Activated CD8-positive, alpha-beta memory T cell treated with anti-CD3 and anti-CD28 coated beads, Interleukin-2, amount 50 U/mL, for 48 hours (primary cell): Measurements from ENCODE around the gene LY6G6D.

Experiments
- DNase-seq: peaks from one replicate; pipeline ENCODE4 v3.0.0-alpha.2; 2020

Gene LY6G6D

GRCh38 chr6:31721351-31722020 lies 6.3 kb downstream of the LY6G6D start, which contains the start of gene LY6G6C:
LY6G6C (minus strand) TSS chr6:31721746; CDS start chr6:31721679, 67 bp downstream.
- no peak for DNase-seq

- DNase-seq, result no peak
Measured at GRCh38 chr6:31722173-31722572, 7.0 kb downstream of the LY6G6D start.

GRCh38 chr6:31723245-31723979 lies 8.3 kb downstream of the LY6G6D start, which contains the start of gene MPIG6B:
MPIG6B (plus strand) TSS chr6:31723373; CDS start chr6:31723384, 11 bp downstream.
- DNase-seq, result no peak

- DNase-seq, result no peak
Measured at GRCh38 chr6:31723980-31724691, 9.0 kb downstream of the LY6G6D start.

- DNase-seq, result no peak
Measured at GRCh38 chr6:31725502-31726350, 10.6 kb downstream of the LY6G6D start.

GRCh38 chr6:31727034-31727716 lies 12.0 kb downstream of the LY6G6D start:
- no peak for DNase-seq

- DNase-seq, result no peak
Measured at GRCh38 chr6:31727717-31728671, 12.8 kb downstream of the LY6G6D start.

GRCh38 chr6:31728767-31729514 lies 13.8 kb downstream of the LY6G6D start, which contains the start of gene DDAH2:
DDAH2 (minus strand) TSS chr6:31729299; CDS start chr6:31729161, 138 bp downstream.
- DNase-seq, result no peak

- peak; percentile 88 for DNase-seq
Measured at GRCh38 chr6:31729515-31729978, 14.4 kb downstream of the LY6G6D start.

GRCh38 chr6:31729979-31730630 lies 15.0 kb downstream of the LY6G6D start:
- peak; percentile 87 for DNase-seq

- no peak for DNase-seq
Measured at GRCh38 chr6:31730631-31731086, 15.5 kb downstream of the LY6G6D start.

GRCh38 chr6:31732029-31732428 lies 16.9 kb downstream of the LY6G6D start:
- no peak for DNase-seq

- DNase-seq, result no peak
Measured at GRCh38 chr6:31733734-31734133, 18.6 kb downstream of the LY6G6D start.

GRCh38 chr6:31734247-31734820 lies 19.2 kb downstream of the LY6G6D start:
- DNase-seq, result no peak

GRCh38 chr6:31734821-31735406 lies 19.8 kb downstream of the LY6G6D start:
- DNase-seq, result peak; percentile 74

- DNase-seq, result peak; percentile 86
Measured at GRCh38 chr6:31736021-31736767, 21.0 kb downstream of the LY6G6D start, which contains the start of gene CLIC1. CLIC1 (minus strand) TSS chr6:31736530; CDS start chr6:31736300, 230 bp downstream.

- DNase-seq, result no peak
Measured at GRCh38 chr6:31736768-31737314, 21.7 kb downstream of the LY6G6D start.
